Left ventricle myocardium inferior (tissue), 1 donor: Measurements from ENCODE around the gene LMF1. TPM values are rescaled to one million over a fixed set of nuclear protein-coding genes. Genes with fewer than 3 reads are reported as not detected.

ENCODE experiments used
- DNase-seq: peaks from one replicate; pipeline ENCODE4 v3.0.0-alpha.2; 2020
- H3K27ac ChIP-seq: fragments of 200-600 bp; replicated peaks from 2 replicates; pipeline ENCODE4 v1.8.0; 2021
- H3K27me3 ChIP-seq: fragments of 200-600 bp; 2 replicates; pipeline ENCODE4 v1.8.0; 2021; ENCODE audit warnings: low read depth
- H3K36me3 ChIP-seq: fragments of 200-600 bp; 2 replicates; pipeline ENCODE4 v1.8.0; 2021
- H3K4me1 ChIP-seq: fragments of 200-600 bp; 2 replicates; pipeline ENCODE4 v1.8.0; 2021
- H3K4me3 ChIP-seq: fragments of 200-600 bp; 2 replicates; pipeline ENCODE4 v1.8.0; 2021; ENCODE audit warnings: mild to moderate bottlenecking, moderate library complexity
- H3K9me3 ChIP-seq: fragments of 200-600 bp; replicated peaks from 2 replicates; pipeline ENCODE4 v1.8.0; 2021
- CTCF ChIP-seq: fragments of 200-600 bp; IDR thresholded peaks from 2 replicates; pipeline ENCODE4 v1.8.0; 2021; ENCODE audit warnings: antibody characterized with exemption, mild to moderate bottlenecking, borderline replicate concordance
- intact Hi-C: fragments of 100-400 bp; cut with micrococcal nuclease; formaldehyde crosslinking; loops from one replicate; pipeline ENCODE4 v1.11.0; 2022
- total RNA-seq: library from RNA; stranded (reverse); fragmentation: NEBNext Ultra II Directional; extraction: Animal tissue kit (Norgen Biotek cat#: 25700); gene quantifications from one replicate; pipeline ENCODE4 v1.2.1, GENCODE V29; 2021
- donor health status: DM: no; HTN: yes; CAD: no; lungs with severe emphysema.

LMF1 gene
- total RNA-seq, 1 donor from 2014 or later, result 6.6 TPM

GRCh38 chr16:911101-911500 lies 59.7 kb downstream of the LMF1 start:
- Histone ChIP-seq H3K27ac (no peak overlapping the region), H3K4me3 (no peak overlapping the region), H3K9me3 (peaks cover 19% of the 10 kb centered on the region), H3K36me3 (peaks cover 41% of the 10 kb centered on the region), H3K4me1 (no peaks in the 10 kb centered on the region), H3K27me3 (no peaks in the 10 kb centered on the region)
- TF ChIP-seq CTCF, result no peak
- no peak for DNase-seq
- intact Hi-C loops, result no loop called here

GRCh38 chr16:910181-910580 lies 60.6 kb downstream of the LMF1 start:
- H3K4me3 ChIP-seq, result no peak overlapping the region
- H3K27me3 ChIP-seq, result no peaks in the 10 kb centered on the region
- H3K36me3 ChIP-seq, result peaks cover 45% of the 10 kb centered on the region
- TF ChIP-seq CTCF, result no peak
- intact Hi-C loops, result no loop called here
- DNase-seq, result no peak
- H3K27ac ChIP-seq, result no peak overlapping the region
- H3K4me1 ChIP-seq, result no peaks in the 10 kb centered on the region
- H3K9me3 ChIP-seq, result peaks cover 19% of the 10 kb centered on the region

GRCh38 chr16:909281-910000 lies 61.3 kb downstream of the LMF1 start:
- Histone ChIP-seq H3K27ac (no peak overlapping the region), H3K4me3 (no peak overlapping the region), H3K27me3 (no peaks in the 10 kb centered on the region), H3K9me3 (peaks cover 19% of the 10 kb centered on the region), H3K36me3 (peaks cover 45% of the 10 kb centered on the region), H3K4me1 (no peaks in the 10 kb centered on the region)
- DNase-seq, result no peak
- intact Hi-C loops, result no loop called here
- no peak for TF ChIP-seq CTCF

- no peak for DNase-seq
- Histone ChIP-seq H3K4me1 (no peaks in the 10 kb centered on the region), H3K27me3 (no peaks in the 10 kb centered on the region), H3K4me3 (no peak overlapping the region), H3K9me3 (peaks cover 19% of the 10 kb centered on the region), H3K36me3 (peaks cover 45% of the 10 kb centered on the region), H3K27ac (no peak overlapping the region)
- intact Hi-C loops, result no loop called here
- no peak for TF ChIP-seq CTCF
Measured at GRCh38 chr16:908526-909155, 62.1 kb downstream of the LMF1 start.

GRCh38 chr16:907842-908241 lies 62.9 kb downstream of the LMF1 start:
- peaks cover 19% of the 10 kb centered on the region for H3K9me3 ChIP-seq
- H3K27ac ChIP-seq, result no peak overlapping the region
- DNase-seq, result no peak
- H3K4me1 ChIP-seq, result no peaks in the 10 kb centered on the region
- peaks cover 45% of the 10 kb centered on the region for H3K36me3 ChIP-seq
- H3K4me3 ChIP-seq, result no peak overlapping the region
- intact Hi-C loops, result no loop called here
- TF ChIP-seq CTCF, result no peak
- H3K27me3 ChIP-seq, result no peaks in the 10 kb centered on the region
